Ecto neural progenitor cell (in vitro differentiated cells): ENCODE measurements around the gene NSMCE1.
A peak's percentile ranks its signal among the peaks of the same experiment; 100 is the strongest.

Experiments used
- DNase-seq: peaks from one replicate; pipeline ENCODE4 v3.0.0-alpha.2; 2018; ENCODE audit warnings: low spot score

Gene NSMCE1

DNA sequence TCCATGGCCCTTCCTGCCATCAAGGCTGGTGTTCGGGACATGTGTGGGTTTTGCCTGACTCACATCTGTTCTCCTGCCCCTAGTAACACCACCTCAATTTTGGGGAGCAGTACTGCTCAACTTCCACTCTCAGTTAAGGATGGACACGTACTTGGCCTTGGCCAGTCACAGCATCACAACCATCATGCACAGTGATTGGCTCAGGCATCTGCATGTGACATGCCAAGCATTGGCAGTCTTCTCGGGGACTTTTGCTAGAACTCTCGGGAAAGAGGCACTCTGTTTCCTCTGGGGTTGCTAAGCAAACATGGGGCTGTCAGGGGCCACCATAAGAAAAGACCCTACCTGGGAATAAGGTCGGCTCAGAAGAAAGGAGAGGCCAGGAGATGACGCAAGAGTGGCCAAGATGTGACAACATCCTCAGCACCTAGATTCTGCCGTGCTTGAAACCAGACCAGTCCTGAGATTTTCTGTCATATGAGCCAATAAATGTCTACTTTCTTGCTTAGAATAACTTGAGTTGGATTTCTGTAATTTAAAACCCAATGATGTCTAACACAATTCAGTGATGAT, 77.1 kb downstream of the NSMCE1 start:
- DNase-seq, result no peak

DNA sequence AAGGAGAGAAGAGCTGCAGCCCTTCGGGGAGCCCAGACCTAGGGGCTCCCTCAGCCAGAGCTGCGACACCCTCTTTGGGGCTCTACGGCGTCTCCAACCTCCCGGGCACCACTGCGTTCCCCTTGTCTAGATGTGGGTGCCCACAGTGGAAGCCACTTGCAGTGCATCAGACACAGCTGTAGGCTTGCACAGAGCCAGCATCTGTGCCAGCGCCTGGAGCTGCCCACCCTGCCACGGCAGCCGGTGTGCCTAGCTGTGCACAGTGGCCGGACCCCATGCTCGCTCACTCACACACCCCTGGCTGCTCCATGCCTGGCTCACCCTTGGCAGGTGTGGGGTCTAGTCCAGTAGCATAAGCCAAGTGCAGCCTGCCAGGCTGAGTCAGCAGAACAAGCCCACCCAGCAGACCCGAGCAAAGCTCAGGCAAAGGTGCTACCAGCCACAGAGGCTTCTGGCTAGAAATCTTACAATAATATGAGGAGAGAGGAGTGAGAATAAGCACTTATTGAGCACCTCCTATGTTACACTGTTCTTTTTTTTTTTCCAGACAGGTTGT, 78.2 kb downstream of the NSMCE1 start:
- no peak for DNase-seq

DNA sequence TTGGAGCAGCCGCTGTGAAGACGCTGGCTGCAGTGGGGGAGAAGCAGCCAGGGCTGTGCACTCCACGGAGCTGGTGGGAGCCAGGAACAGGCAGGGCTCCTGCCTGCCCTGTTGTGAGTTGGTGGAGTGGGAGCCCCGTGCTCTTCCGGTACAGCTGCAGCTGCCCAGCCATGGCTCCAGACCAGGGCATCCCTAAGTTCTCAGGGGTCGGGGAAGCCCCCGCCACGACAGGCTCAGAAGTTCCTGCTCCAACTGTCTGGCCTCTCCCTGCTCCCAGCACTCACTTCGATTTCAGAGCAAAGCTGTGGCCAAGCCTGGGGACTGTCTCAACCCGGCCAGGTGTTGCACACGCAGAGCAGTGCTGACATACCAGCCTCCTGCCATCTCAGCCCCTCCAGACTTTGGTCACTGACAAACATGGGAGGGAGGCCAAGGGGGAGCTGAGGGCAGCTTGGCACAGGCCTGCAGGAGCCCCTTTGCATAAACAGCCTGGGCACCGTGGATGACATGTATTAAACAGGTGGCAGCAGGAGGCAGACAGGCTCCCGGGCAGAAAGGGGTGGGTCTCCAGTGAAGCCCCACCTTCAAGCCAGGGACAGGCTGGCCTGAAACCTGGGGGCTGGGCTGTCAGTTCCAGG, 79.1 kb downstream of the NSMCE1 start:
- DNase-seq, result no peak

DNA sequence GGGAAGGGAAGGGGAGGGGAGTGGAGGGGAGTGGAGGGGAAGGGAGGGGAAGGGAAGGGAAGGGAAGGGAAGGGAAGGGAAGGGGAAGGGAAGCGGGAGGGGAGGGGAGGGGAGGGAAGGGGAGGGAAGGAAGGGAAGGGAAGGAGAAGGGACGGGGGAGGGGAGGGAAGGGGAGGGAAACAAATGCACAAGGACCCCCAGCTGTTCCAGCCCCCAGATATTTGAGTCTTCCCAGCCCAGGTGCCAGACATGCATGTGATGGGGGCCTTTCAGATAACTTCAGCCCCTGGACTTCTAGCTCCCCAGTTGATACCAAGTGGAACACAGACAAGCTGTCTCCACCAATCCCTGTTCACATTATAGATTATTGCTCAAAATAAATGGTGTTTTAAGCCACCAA, 79.9 kb downstream of the NSMCE1 start:
- DNase-seq, result no peak

DNA sequence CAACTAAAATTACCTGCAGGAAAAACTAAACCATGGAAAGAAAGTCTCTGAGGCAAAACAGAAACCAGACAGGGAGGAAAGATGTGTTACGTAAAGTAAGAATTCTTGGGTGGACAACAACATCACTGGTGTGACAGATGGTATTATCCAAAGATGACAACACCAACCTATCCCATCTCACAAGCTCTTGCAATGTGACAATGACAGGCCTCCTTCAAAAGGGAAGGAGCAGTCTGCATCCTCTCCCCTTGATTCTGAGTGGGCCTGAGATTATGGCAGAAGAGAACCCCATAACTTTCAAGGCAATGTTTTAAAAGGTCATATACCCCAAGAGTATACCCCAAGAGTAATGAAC, 82.8 kb downstream of the NSMCE1 start:
- DNase-seq, result no peak

GRCh38 chr16:27182906-27183405, 85.6 kb downstream of the NSMCE1 start:
- no peak for DNase-seq

DNA sequence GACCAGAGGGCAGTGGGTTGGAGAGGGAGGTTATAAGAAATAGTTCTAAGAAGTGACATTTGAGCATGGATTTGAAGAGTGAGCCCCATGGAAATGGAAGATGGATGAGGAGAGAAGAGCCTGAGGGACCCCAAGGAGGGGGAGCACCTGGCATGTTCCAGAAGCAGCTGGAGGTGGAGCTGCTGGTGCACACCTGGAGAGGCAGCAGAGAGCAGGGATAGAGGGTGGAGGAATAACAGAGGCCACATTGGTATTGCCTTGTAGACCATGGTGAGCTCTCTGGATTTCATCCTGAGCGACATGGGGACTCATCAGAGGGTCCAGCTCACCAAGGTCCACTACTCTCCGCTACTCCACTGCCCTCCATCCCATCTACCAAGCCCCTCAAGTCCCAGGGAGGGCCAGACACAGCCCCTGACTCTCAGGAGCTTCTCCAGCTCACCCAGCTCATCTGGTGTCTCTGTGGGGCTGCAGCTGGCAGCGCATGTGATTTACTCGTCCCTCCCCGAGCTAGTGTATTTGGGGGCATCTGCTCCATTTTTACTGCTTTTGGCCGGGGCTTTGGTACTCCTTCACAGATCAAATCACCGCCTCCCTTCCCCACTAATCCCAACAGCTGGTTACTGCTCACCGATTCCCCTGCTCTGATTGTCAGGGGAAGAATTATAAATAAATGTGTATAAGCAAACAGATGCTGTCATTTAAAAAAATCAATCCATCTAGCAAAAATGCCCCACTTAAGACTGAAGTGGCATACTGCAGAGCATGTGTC, 87.4 kb downstream of the NSMCE1 start:
- DNase-seq, result no peak

- DNase-seq, result peak; percentile 87
Measured at GRCh38 chr16:27179500-27180072, 89.0 kb downstream of the NSMCE1 start.

DNA sequence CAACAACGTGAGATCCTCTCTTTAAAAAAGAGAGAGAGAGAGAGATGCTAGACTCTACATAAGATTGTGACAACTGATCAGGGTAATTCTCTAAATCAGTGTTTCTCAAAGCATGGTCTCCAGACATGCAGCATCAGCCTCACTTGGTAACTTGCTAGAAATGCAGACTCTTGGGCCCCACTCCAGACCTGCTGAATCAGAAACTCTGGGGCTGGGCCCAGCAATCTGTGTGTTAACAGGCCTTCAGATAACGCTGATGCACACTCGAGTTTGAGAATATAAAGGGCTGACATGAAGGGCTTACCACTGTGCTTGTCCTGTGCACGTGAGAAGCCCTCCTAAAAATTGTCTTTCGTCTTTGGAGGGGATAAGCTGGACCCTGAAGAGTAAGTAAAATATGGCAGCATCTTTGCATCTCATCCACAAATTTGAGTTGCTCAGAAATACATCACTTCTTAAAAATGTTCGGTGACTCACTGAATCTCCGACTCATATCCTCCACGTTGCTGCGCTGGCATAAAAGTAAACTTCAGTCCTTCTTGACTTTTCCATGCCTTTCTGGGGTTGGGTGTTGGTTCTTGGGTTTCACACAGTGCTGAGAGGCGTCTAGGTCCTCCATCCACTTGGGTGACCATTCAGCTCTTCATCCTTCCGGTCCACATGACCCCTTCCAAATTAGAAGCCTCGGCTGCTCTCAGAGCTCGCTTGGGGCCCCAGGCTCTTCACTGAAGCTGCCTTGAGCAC, 91.4 kb downstream of the NSMCE1 start:
- DNase-seq, result no peak

DNA sequence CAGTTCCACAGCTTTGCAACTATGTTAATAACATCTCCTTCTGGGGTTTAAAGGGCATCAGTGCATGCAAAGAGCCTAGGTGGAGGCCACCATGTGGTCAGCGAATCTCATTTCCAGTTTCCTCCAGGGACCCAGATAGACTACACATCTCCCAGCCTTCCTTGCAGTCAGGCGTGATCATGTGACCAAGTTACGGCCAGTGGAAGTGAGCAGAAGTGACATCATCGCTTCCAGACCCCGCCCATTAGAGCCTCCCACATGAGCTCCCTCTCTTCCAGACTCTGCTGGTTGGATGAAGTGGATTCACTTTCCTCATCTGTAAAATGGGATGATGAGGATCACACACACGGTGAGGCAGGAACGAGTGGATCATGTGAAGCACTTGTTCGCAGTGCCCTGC, 92.7 kb downstream of the NSMCE1 start:
- DNase-seq, result no peak
